ENCODE data around the gene ACLY.

The ACLY gene

DNA sequence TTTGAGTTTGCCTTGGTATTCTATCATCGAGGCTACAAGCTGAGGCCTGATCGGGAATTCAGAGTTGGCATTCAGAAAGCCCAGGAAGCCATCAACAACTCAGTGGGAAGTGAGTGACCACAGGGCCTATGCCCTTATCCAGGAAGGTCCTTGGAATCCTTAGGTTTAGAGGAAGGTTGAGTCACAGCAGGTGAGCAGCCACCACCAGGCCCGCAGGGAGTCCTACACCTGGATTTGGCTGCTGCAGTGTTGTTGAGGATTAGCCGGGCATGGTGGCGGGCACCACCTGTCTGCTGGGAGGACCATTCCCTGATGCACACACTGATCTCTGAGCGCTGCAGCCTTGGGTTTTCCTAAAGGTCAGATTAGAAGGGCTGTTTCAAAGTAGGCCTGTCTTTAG, 16.9 kb upstream of the ACLY start:
- TF ChIP-seq, protein P1, sequence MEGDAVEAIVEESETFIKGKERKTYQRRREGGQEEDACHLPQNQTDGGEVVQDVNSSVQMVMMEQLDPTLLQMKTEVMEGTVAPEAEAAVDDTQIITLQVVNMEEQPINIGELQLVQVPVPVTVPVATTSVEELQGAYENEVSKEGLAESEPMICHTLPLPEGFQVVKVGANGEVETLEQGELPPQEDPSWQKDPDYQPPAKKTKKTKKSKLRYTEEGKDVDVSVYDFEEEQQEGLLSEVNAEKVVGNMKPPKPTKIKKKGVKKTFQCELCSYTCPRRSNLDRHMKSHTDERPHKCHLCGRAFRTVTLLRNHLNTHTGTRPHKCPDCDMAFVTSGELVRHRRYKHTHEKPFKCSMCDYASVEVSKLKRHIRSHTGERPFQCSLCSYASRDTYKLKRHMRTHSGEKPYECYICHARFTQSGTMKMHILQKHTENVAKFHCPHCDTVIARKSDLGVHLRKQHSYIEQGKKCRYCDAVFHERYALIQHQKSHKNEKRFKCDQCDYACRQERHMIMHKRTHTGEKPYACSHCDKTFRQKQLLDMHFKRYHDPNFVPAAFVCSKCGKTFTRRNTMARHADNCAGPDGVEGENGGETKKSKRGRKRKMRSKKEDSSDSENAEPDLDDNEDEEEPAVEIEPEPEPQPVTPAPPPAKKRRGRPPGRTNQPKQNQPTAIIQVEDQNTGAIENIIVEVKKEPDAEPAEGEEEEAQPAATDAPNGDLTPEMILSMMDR (IDR thresholded peaks at IDR 0.05), result no peak

DNA sequence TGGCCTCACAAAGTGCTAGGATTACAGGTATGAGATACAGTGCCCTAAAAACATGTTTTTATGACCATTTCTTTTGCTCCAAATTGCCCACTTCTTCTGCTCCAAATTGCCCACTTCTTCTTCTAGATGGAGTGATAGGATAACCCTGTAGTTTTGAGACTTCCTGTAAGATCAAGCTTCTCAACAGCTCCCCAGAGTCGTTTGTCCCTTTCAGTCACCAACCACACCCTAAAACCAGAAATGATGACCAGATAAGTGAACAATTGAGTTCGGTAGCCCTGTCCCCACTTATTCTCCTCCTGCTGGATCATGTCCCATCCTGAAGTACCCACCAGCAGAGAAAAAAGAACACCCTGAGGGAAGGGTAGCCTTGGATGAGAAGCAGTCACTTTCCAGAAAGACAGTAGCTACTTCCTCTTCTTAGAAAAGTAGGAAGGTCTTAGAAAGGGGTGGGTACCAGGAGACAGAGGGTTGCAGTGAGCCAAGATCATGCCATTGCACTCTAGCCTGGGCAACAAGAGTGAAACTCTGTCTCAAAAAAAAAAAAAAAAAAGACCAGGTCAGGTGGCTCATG, 14.2 kb upstream of the ACLY start:
- TF ChIP-seq, protein P1 (IDR thresholded peaks at IDR 0.05), result no peak

DNA sequence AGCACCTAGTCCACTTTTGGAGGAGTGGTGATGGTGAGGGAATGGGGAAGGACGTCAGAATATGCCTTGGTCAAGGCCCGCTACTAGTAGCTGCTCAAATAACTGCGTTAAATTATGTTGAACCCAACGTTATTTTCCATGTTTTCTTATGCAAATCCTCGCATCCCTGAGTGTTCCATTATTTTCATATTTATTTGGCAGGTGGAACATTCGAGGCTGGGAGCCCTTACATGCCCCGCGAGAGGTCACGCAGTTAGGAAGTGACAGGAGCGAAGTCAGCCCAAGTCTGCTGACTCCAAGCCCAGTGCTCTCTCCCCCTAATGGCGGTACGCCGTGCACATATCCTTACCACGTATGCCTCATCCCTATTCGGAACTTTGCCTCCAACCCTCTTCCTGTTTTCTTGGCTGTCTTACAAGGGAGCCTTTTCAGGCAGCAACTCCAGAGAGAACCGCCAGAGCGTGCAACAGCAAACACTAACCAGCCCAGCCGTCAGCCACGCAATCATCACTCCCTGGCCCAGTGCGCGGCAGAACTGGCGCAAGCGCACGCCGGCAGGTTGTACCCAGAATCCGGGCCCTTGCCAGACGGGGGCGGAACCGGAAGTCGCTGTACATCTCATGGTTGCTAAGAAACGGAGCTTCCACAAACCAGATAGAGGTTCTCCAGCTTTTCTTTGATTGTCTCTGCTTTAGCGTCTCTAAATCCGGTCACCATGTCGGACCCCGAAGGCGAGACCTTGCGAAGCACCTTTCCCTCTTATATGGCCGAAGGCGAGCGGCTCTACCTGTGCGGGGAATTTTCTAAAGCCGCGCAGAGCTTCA, 11.5 kb upstream of the ACLY start, which contains the start of gene ODAD4:
Gene ODAD4, plus strand, starts transcription at position 609 of the 824 bp plus-strand sequence. Its CDS starts 107 bp downstream, at position 716.
- TF ChIP-seq, protein P1 (IDR thresholded peaks at IDR 0.05), result no peak; the same call in 1 of the 2 replicates

DNA sequence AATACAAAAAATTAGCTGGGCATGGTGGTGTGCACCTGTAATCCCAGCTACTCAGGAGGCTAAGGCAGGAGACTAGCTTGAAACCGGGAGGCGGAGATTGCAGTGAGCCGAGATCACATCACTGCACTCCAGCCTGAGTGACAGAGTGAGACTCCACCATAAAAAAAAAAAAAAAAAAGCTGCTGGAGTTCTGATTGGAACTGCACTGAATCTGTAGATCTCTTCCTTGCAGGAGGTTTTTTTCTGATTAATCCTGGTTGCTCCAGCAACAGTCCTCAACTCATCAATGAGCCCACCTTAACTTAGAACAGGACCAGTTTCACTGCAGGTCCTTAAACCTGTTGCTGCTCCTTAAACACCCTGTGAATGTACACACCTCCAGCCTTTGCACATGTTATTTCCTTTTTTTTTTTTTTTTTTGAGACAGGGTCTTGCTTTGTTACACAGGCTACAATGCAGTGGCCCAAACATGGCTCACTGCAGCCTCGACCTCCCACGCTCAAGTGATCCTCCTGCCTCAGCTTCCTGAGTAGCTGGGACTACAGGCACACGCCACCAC, 10.0 kb upstream of the ACLY start:
- TF ChIP-seq, protein P1 (IDR thresholded peaks at IDR 0.05), result no peak

DNA sequence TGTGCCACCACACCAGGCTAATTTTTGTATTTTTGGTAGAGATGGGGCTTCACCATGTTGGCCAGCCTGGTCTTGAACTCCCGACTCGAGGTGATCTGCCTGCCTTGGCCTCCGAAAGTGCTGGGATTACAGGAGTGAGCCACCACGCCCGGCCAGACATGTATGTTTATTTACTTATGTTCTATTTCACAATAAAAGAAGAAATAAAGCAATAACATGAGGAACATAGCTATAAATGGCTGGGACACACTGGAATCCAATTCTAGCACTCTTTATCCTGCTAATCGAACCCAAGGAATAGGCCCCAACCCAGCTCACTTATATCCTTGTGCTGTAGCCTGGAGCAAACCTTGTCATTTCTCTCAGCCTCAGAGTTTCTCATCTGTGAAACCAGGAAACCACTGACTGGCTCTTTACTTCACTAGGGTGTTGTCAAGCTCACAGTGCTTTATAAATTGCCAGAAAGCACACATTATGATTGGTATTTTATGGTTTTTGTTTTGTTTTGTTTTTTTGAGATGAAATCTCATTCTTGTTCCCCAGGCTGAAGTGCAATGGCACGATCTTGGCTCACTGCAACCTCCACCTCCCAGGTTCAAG, 7.3 kb upstream of the ACLY start:
- TF ChIP-seq, protein P1 (IDR thresholded peaks at IDR 0.05), result no peak

DNA sequence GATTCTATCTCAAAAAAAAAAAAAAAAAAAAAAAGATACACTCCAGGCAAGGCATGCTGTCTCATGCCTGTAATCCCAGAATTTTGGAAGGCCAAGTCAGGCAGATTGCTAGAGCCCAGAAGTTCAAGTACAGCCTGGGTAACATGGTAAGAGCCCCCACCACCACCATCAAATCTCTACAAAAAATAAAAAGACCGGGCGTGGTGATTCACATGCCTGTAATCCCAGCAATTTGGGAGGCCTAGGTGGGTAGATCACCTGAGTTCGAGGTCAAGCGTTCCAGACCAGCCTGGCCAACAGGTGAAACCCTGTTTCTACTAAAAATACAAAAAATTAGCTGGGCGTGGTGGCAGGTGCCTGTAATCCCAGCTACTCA, 1.8 kb upstream of the ACLY start:
- TF ChIP-seq, protein P1 (IDR thresholded peaks at IDR 0.05), result no peak

DNA sequence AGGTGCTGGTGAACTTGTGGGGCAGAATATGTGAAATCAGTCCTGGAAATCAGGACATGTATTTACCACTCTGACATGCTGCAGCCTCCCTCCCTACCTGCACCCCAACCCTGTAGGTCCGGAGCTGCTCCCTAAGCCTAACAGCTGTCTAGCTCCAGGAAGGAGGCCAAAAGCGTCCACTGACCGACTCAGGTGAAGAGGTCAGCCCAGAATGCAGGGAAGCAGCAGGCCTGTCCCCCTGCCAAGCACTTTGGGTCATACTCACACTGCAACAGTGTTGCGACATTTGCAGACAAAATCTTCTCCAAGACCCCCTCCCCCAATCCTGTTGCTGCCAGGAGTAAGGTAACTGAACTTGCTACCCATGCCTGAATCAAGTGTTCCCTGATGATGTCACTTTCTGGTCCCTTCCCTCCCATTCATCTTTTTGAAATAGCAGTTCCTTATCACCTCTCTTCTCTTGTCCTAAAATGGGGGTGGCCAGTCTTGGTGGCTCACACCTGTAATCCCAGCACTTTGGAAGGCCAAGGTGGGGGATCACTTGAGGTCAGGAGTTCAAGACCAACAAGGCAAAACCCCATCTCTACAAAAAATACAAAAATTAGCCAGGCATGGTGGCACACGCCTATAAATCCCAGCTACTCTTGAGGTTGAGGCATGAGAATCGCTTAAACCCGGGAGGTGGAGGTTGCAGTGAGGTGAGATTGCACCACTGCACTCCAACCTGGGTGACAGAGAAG, 1.3 kb upstream of the ACLY start:
- TF ChIP-seq, protein P1 (IDR thresholded peaks at IDR 0.05), result no peak
